Uterus (tissue), 2 donors: ENCODE results near the gene ARHGAP31.

Experiments
- CTCF ChIP-seq, 4 experiments: fragments of 200-600 bp in 2 of 4; fragments of 450-650 bp in 2 of 4; sonication (generic) in 2 of 4; IDR thresholded peaks; one replicate each; pipeline ENCODE4 v1.5.1; 2016 to 2019; ENCODE audit warnings: antibody characterized with exemption in 4 of 4, mild to moderate bottlenecking in 2 of 4, moderate library complexity in 1 of 4
- POLR2A ChIP-seq, 2 donors: fragments of 450-650 bp; IDR thresholded peaks; one replicate each; pipeline ENCODE4 v1.6.1; 2016; ENCODE audit warnings: antibody characterized with exemption in 2 of 2, mild to moderate bottlenecking in 1 of 2, moderate library complexity in 1 of 2

- TF ChIP-seq CTCF (IDR thresholded peaks at IDR 0.05) (no peak), POLR2A (IDR thresholded peaks at IDR 0.05) (no peak)
Measured at GRCh38 chr3:119323723-119324085, 29.5 kb downstream of the ARHGAP31 start.
